Astrocyte (in vitro differentiated cells and primary cell): ENCODE data around the gene TBC1D2B.
"Not testable (repeated sequence)": the region's sequence is repeated elsewhere in the genome, so short reads cannot be mapped to it uniquely, and the experiment has no call there.

ENCODE experiments used
- EZH2 ChIP-seq: IDR thresholded peaks from 2 replicates; pipeline ENCODE4 v1.6.1; 2012; ENCODE audit warnings: mild to moderate bottlenecking, low read length, inconsistent platforms; ENCODE audit not compliant: insufficient read depth
- TF ChIP-seq, protein P1 (sequence below): IDR thresholded peaks from 2 replicates; pipeline ENCODE4 v1.5.1; 2011; ENCODE audit warnings: low read depth, mild to moderate bottlenecking, inconsistent platforms, low read length, moderate library complexity; ENCODE audit not compliant: insufficient read depth

DNA sequence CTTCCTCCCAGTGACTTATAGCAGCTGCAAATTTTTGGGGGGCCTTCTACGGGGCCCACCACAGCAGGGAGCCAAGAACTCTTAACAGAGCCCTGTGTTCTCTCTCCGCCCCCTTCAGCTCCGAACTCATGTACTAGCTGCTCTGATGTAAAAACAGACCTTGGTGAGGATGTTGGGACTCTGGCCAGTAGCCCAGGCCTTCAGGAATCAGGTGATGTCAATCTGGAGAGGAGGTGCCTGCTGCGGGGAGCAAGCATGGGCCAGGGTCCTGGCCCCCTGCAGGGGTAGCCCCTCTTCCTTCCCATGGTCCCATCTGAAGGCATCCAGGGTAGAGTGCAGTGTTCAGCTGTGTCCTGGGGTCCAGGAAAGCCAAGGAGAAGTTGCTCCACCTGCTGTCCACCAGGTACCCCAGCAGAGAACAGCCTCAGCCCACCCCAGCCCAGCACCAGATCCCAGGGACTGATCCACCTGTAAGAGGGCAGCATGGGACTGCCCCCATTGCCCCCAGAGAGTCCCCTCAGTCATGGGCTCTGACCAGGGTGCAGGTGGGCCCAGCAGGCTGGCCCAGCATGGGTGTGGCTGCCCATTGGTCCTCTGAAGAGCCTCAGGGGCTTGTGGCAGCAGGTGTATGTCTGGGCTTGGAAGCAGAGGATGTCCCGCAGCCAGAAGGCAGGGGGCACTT lies 126.3 kb downstream of the TBC1D2B start:
- TF ChIP-seq, protein P1, sequence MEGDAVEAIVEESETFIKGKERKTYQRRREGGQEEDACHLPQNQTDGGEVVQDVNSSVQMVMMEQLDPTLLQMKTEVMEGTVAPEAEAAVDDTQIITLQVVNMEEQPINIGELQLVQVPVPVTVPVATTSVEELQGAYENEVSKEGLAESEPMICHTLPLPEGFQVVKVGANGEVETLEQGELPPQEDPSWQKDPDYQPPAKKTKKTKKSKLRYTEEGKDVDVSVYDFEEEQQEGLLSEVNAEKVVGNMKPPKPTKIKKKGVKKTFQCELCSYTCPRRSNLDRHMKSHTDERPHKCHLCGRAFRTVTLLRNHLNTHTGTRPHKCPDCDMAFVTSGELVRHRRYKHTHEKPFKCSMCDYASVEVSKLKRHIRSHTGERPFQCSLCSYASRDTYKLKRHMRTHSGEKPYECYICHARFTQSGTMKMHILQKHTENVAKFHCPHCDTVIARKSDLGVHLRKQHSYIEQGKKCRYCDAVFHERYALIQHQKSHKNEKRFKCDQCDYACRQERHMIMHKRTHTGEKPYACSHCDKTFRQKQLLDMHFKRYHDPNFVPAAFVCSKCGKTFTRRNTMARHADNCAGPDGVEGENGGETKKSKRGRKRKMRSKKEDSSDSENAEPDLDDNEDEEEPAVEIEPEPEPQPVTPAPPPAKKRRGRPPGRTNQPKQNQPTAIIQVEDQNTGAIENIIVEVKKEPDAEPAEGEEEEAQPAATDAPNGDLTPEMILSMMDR: not testable (repeated sequence)
- TF ChIP-seq EZH2: not testable (repeated sequence)
